ENCODE data around the gene ATG7.

Gene ATG7

DNA sequence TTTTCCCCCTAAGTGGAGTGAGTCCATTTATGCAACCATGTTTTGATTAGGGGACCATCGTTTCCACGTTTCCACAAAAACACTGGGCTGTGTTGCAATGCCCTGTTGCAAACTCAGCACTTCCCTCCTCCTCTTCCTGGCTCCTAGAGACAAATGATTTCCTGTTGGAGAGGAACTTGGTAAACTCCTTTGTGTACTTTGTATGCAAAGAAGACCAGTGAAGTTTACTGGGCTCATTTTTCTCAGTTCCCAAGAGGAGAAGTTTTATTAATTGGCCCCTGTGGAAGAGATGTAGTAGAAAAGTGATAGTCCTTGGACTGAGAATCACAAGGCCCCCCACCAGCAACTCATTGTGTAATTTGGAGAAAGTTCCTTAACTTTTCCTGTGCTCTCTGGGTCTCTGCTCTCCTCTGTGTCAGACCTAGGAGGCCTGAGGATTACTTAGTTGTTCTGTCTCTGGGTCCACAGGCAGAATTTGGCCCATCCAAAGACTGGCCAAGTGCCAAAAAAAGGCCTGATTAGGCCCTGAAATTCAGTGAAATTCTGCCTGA is 95.0 kb downstream of the ATG7 start:
- DNase-seq (ENCODE audit: low spot score), result no peak
- in situ Hi-C loops (cut with MboI; ENCODE audit: low sequenced_read_pairs, unreplicated experiment), result no loop called here
- TF ChIP-seq, protein P1, sequence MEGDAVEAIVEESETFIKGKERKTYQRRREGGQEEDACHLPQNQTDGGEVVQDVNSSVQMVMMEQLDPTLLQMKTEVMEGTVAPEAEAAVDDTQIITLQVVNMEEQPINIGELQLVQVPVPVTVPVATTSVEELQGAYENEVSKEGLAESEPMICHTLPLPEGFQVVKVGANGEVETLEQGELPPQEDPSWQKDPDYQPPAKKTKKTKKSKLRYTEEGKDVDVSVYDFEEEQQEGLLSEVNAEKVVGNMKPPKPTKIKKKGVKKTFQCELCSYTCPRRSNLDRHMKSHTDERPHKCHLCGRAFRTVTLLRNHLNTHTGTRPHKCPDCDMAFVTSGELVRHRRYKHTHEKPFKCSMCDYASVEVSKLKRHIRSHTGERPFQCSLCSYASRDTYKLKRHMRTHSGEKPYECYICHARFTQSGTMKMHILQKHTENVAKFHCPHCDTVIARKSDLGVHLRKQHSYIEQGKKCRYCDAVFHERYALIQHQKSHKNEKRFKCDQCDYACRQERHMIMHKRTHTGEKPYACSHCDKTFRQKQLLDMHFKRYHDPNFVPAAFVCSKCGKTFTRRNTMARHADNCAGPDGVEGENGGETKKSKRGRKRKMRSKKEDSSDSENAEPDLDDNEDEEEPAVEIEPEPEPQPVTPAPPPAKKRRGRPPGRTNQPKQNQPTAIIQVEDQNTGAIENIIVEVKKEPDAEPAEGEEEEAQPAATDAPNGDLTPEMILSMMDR (IDR thresholded peaks at IDR 0.05; ENCODE audit: borderline replicate concordance, control extremely low read depth, extremely low read depth, insufficient read depth, missing control alignments), result no peak

DNA sequence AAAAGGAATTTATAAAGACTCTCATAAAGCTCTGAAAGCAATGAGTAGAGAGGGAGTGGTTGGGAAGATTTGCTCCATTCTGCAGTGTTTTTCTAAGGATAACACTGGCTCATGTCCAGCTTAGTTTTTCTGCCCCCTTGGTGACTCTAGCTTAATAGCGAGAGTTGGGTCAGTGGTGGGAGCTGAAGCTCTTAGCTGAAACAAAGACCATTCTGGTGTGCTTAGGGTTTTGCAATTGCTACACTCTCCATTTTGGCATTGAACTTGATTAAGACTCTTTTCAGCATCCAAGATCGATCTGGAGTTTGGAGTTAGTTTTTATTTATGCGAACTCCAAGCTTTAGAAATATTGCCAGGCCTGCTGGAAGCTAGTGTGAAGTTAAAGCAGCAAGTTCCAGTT is 98.0 kb downstream of the ATG7 start:
- in situ Hi-C loops (cut with MboI; ENCODE audit: low sequenced_read_pairs, unreplicated experiment), result no loop called here
- DNase-seq (ENCODE audit: low spot score), result no peak
- TF ChIP-seq, protein P1 (IDR thresholded peaks at IDR 0.05; ENCODE audit: borderline replicate concordance, control extremely low read depth, extremely low read depth, insufficient read depth, missing control alignments), result no peak

DNA sequence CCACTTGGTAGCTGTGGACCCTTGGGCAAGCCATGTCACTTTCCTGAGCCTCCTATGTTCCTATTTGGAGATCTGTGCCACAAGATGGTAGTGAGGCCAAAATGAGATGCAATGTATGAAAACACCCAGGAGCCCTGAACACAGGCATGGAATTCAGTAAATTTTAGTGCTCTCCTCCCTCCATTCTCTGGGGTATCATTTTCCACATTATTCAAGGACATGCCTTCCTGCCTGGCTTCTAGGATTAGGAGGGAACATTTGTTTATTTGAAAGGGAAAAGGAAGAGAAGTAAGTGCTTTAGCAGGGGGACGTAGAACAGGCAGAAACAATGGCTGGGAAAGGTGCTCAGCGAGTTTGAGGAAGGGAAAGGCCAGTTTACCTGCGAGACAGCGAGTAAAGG is 98.8 kb downstream of the ATG7 start:
- in situ Hi-C loops (cut with MboI; ENCODE audit: low sequenced_read_pairs, unreplicated experiment), result no loop called here
- TF ChIP-seq, protein P1 (IDR thresholded peaks at IDR 0.05; ENCODE audit: borderline replicate concordance, control extremely low read depth, extremely low read depth, insufficient read depth, missing control alignments), result no peak

DNA sequence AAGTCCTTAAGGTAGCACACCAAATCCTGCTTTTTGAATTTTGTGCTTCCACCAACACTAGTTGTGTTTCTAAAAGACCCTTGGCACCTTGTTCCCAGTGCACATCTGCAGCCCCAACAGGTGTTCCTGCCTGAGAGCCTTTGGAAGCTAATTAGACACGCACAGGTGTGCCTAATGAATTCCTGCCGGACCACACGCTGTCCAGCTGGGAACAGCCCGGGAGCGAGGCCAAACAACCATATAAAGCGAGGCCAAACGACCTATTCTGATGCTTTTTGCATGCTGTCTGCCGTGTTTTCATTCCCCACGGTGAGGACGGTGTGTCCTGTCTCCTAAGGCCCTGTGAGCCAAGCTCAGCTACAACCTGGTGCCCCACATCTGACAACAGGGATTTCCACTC is 99.5 kb downstream of the ATG7 start:
- in situ Hi-C loops (cut with MboI; ENCODE audit: low sequenced_read_pairs, unreplicated experiment), result no loop called here
- TF ChIP-seq, protein P1 (IDR thresholded peaks at IDR 0.05; ENCODE audit: borderline replicate concordance, control extremely low read depth, extremely low read depth, insufficient read depth, missing control alignments), result no peak
- no peak for DNase-seq (ENCODE audit: low spot score)

More for the DNA sequence above, 98.8 kb downstream of the ATG7 start:
- DNase-seq (ENCODE audit: low spot score), result no peak

DNA sequence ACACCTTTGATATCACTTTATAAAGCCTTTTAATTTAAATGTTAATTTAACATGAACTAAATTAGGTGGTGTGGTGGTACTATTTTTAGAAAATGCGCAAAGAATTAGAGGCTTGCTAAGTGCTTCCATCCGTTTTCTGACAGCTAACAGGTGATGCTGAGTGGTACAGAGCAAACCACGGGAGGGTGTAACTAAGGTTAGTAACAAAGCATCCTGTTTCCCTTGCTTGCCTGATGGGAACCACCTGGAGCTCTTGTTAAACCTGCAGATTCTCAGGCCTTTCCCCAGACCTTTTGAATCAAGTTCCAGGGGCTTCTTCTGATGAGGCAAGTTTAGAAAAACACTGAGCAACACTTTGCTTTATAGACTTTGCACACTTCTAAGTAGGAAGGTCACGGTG is 101.0 kb downstream of the ATG7 start:
- in situ Hi-C loops (cut with MboI; ENCODE audit: low sequenced_read_pairs, unreplicated experiment), result no loop called here
- DNase-seq (ENCODE audit: low spot score), result no peak
- TF ChIP-seq, protein P1 (IDR thresholded peaks at IDR 0.05; ENCODE audit: borderline replicate concordance, control extremely low read depth, extremely low read depth, insufficient read depth, missing control alignments), result no peak

DNA sequence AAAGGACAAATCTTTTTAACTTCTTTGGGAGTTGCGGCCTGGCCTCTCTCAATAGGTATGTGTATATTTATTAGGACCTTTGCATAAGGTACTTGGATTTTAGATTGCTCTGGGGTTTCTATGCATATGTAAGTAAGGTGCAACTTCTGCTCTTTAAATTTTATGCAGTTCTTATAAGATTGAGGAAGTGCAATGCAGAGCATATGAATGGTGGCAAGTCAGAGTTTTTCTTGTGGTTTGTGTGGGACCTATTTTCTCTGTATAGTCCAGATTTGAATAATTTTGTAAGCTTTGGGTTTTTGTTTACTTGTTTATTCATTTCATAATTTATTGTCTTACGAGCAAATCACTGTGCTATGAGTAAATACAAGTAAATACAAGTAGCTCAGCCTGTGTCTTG is 101.5 kb downstream of the ATG7 start:
- TF ChIP-seq, protein P1 (IDR thresholded peaks at IDR 0.05; ENCODE audit: borderline replicate concordance, control extremely low read depth, extremely low read depth, insufficient read depth, missing control alignments), result no peak
- in situ Hi-C loops (cut with MboI; ENCODE audit: low sequenced_read_pairs, unreplicated experiment), result no loop called here
- DNase-seq (ENCODE audit: low spot score), result no peak

Data from GM13976 (cell line).